Body of pancreas (tissue), 4 donors: ENCODE measurements around the gene FIBCD1.

Experiments
- CTCF ChIP-seq, 7 experiments: fragments of 450-650 bp in 4 of 7; fragments of 200-600 bp in 3 of 7; sonication (generic) in 3 of 7; IDR thresholded peaks; one replicate each; pipeline ENCODE4 v1.5.1; 2016 to 2019; ENCODE audit warnings: antibody characterized with exemption in 7 of 7
- POLR2A ChIP-seq, 3 donors: fragments of 450-650 bp; IDR thresholded peaks; one replicate each; pipeline ENCODE4 v1.6.1; 2016; ENCODE audit warnings: antibody characterized with exemption in 3 of 3, mild to moderate bottlenecking in 2 of 3

- TF ChIP-seq CTCF (IDR thresholded peaks at IDR 0.05) (no peak), POLR2A (IDR thresholded peaks at IDR 0.05) (no peak)
These were observed 43.8 kb upstream of the FIBCD1 start for GRCh38 chr9:130982636-130983358.
